22Rv1 (cell line): ENCODE data around the gene TMIGD2.
"Not testable (repeated sequence)": the region's sequence is repeated elsewhere in the genome, so short reads cannot be mapped to it uniquely, and the experiment has no call there.

Experiments
- H3K27ac ChIP-seq: fragments of 450-650 bp; 2 replicates; pipeline ENCODE4 v1.5.1; 2017
- ZFX ChIP-seq: fragments of 450-650 bp; IDR thresholded peaks from 2 replicates; pipeline ENCODE4 v1.6.1; 2017; ENCODE audit warnings: antibody characterized with exemption, borderline replicate concordance
- TF ChIP-seq, protein P1 (sequence below): fragments of 450-650 bp; IDR thresholded peaks from 2 replicates; pipeline ENCODE4 v1.5.1; 2017; ENCODE audit warnings: mild to moderate bottlenecking

The TMIGD2 gene, protein sequence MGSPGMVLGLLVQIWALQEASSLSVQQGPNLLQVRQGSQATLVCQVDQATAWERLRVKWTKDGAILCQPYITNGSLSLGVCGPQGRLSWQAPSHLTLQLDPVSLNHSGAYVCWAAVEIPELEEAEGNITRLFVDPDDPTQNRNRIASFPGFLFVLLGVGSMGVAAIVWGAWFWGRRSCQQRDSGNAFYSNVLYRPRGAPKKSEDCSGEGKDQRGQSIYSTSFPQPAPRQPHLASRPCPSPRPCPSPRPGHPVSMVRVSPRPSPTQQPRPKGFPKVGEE

DNA sequence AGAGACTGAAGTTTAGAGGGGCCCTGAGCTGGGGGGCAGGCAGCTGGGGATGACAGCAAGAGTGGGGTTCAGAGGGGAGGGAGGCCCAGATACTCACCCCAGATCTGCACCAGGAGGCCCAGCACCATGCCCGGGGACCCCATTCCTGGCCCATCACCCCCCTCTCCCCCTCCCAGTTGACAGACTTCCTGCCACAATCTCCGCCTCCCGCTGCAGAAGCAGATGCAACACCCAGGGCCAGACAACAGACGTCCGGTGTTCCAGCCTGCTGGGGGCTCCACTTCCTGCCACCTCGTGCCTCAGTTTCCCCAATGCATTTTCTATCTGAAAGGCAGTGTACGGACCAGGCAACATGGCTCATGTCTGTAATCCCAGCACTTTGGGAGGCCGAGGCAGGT, at the start of gene TMIGD2:
Gene TMIGD2, minus strand, starts transcription at position 147 of the 398 bp plus-strand sequence. Its CDS starts 4 bp downstream, at position 143.
- no peak within 1 kb of the TSS for H3K27ac ChIP-seq
- TF ChIP-seq, protein P1, sequence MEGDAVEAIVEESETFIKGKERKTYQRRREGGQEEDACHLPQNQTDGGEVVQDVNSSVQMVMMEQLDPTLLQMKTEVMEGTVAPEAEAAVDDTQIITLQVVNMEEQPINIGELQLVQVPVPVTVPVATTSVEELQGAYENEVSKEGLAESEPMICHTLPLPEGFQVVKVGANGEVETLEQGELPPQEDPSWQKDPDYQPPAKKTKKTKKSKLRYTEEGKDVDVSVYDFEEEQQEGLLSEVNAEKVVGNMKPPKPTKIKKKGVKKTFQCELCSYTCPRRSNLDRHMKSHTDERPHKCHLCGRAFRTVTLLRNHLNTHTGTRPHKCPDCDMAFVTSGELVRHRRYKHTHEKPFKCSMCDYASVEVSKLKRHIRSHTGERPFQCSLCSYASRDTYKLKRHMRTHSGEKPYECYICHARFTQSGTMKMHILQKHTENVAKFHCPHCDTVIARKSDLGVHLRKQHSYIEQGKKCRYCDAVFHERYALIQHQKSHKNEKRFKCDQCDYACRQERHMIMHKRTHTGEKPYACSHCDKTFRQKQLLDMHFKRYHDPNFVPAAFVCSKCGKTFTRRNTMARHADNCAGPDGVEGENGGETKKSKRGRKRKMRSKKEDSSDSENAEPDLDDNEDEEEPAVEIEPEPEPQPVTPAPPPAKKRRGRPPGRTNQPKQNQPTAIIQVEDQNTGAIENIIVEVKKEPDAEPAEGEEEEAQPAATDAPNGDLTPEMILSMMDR = no peak

DNA sequence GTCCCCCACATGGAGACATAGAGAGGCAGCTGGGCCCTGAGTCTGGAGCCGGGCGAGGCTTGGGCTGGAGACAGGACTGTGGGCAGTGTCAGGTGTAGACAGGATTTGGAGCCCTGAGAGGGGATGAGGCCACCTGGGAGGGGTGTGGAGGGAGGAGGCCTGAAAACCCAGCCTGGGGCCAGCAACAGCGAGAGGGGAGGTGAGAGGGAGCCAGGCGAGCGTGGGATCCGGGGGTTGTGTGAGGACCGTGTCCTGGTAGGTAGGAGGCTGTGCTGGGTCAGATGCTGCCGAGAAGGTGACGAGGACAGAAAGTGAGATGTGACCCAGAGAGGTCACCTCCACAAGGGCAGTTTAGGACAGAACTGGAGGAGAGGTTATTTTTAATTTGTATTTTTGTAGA, 48.5 kb upstream of the TMIGD2 start:
- TF ChIP-seq, protein P1 = no peak
- TF ChIP-seq ZFX = no peak
- H3K27ac ChIP-seq = no peak overlapping the region

GRCh38 chr19:4350111-4350510, 47.9 kb upstream of the TMIGD2 start:
- H3K27ac ChIP-seq = no peak overlapping the region
- TF ChIP-seq, protein P1 = no peak

- not testable (repeated sequence) for H3K27ac ChIP-seq
Observed at GRCh38 chr19:4349225-4349624, 47.0 kb upstream of the TMIGD2 start.

- H3K27ac ChIP-seq = no peak overlapping the region
- TF ChIP-seq, protein P1 = no peak
- no peak for TF ChIP-seq ZFX
Observed at GRCh38 chr19:4347521-4347920, 45.3 kb upstream of the TMIGD2 start.

DNA sequence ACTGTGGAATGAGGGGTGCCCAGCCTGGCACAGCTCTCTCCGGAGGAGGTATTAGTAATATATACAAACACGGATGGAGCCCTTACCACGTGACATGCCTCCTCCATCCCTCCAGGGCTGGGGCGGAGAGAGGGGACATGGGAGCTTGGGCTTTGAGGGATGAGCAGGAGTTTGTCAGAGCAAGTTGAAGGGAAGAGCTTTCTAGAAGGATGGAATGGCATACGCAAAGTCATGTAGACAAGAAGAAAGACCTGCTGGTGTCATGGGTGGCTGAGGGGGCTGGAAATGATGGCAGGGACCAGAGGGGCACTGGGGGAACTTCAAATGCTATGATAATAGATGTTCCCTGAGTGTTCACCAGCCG, 43.8 kb upstream of the TMIGD2 start:
- no peak overlapping the region for H3K27ac ChIP-seq
- TF ChIP-seq, protein P1 = no peak
- TF ChIP-seq ZFX = no peak

GRCh38 chr19:4345342-4346019, 43.3 kb upstream of the TMIGD2 start:
- TF ChIP-seq, protein P1 = no peak
- no peak for TF ChIP-seq ZFX
- H3K27ac ChIP-seq = no peak overlapping the region
